Keratinocyte (primary cell): ENCODE results near the gene DENND10. TPM values are rescaled to one million over a fixed set of nuclear protein-coding genes. Genes with fewer than 3 reads are reported as not detected.

Experiments used
- DNase-seq: peaks from one replicate; pipeline ENCODE4 v3.0.0-alpha.2; 2011; ENCODE audit warnings: low read depth, missing footprints, low spot score
- FAIRE-seq: peaks from 2 replicates; lab custom pipeline; 2011; peaks lifted over from hg19 to GRCh38; lab: Jason Lieb, UNC
- H2AFZ ChIP-seq: 2 replicates; pipeline ENCODE4 v1.6.0; 2012; ENCODE audit warnings: low read length, control low read depth, inconsistent platforms; ENCODE audit not compliant: control insufficient read depth
- H3K27ac ChIP-seq: 2 replicates; pipeline ENCODE4 v1.5.1; 2011; ENCODE audit warnings: low read length; ENCODE audit not compliant: control insufficient read depth, insufficient read depth
- H3K27me3 ChIP-seq: 3 replicates; pipeline ENCODE4 v1.6.0; 2011; ENCODE audit warnings: low read length; ENCODE audit not compliant: control insufficient read depth, insufficient read depth; ENCODE audit errors: extremely low read depth
- H3K36me3 ChIP-seq, 2 experiments: 2 replicates in 1 of 2; 3 replicates in 1 of 2; pipeline ENCODE4 v1.5.1; 2011; ENCODE audit warnings: low read length in 2 of 2, mild to moderate bottlenecking in 1 of 2; ENCODE audit not compliant: control insufficient read depth in 2 of 2, insufficient read depth in 2 of 2; ENCODE audit errors: extremely low read depth in 1 of 2
- H3K4me1 ChIP-seq: 3 replicates; pipeline ENCODE4 v1.5.1; 2011; ENCODE audit warnings: low read length; ENCODE audit not compliant: control insufficient read depth, insufficient read depth; ENCODE audit errors: extremely low read depth
- H3K4me2 ChIP-seq: 3 replicates; pipeline ENCODE4 v1.6.0; 2011; ENCODE audit warnings: low read depth, low read length; ENCODE audit not compliant: control insufficient read depth, insufficient read depth; ENCODE audit errors: extremely low read depth
- H3K4me3 ChIP-seq, 3 experiments: fragments of 200-600 bp in 1 of 3; sonication (generic) in 1 of 3; 2 replicates in 2 of 3; 3 replicates in 1 of 3; pipeline ENCODE4 v1.5.1; 2011 to 2016; ENCODE audit warnings: low read length in 3 of 3, mild to moderate bottlenecking in 3 of 3, control low read depth in 2 of 3, inconsistent platforms in 1 of 3, low read depth in 1 of 3, mixed read lengths in 1 of 3, mixed run types in 1 of 3, moderate library complexity in 1 of 3; ENCODE audit not compliant: control insufficient read depth in 2 of 3, insufficient read depth in 2 of 3; ENCODE audit errors: extremely low read depth in 1 of 3
- H3K79me2 ChIP-seq: 2 replicates; pipeline ENCODE4 v1.6.0; 2012; ENCODE audit warnings: low read length; ENCODE audit not compliant: control insufficient read depth, insufficient read depth
- H3K9ac ChIP-seq: 3 replicates; pipeline ENCODE4 v1.6.0; 2011; ENCODE audit warnings: low read length; ENCODE audit not compliant: control insufficient read depth, insufficient read depth; ENCODE audit errors: extremely low read depth
- H3K9me1 ChIP-seq: 3 replicates; pipeline ENCODE4 v1.6.0; 2011; ENCODE audit warnings: low read length; ENCODE audit not compliant: control insufficient read depth, insufficient read depth; ENCODE audit errors: extremely low read depth
- H3K9me3 ChIP-seq: 2 replicates; pipeline ENCODE4 v1.5.1; 2012; ENCODE audit warnings: low read depth, low read length; ENCODE audit not compliant: control insufficient read depth
- H4K20me1 ChIP-seq: 3 replicates; pipeline ENCODE4 v1.6.0; 2011; ENCODE audit warnings: low read length; ENCODE audit not compliant: control insufficient read depth, insufficient read depth; ENCODE audit errors: extremely low read depth
- EZH2 ChIP-seq: IDR thresholded peaks from one replicate; pipeline ENCODE4 v1.6.1; 2012; ENCODE audit warnings: inconsistent platforms, mild to moderate bottlenecking, low read length, moderate library complexity
- dilution Hi-C: fragments of 300-500 bp; cut with MboI; formaldehyde crosslinking; loops from one replicate; pipeline ENCODE4 v1.7.0; 2020; ENCODE audit warnings: low sequenced_read_pairs; ENCODE audit not compliant: extremely low pct_ligation_motif_present
- polyA plus RNA-seq, 5 experiments: library from polyadenylated mRNA; depleted of rRNA in 3 of 5; stranded (reverse) in 3 of 5; stranded (forward) in 1 of 5; unstranded in 1 of 5; fragments of >200 nt; gene quantifications; 1 replicate in 1 of 5; 2 replicates in 3 of 5; 3 replicates in 1 of 5; pipeline versions ENCODE4 v1.2.1 to v1.2.3, GENCODE V29; 2011 to 2012; ENCODE audit warnings: missing spikeins in 2 of 5, low read depth in 1 of 5, low replicate concordance in 1 of 5
- TF ChIP-seq, protein P1 (sequence below), 3 experiments: IDR thresholded peaks in 1 of 3; conservative IDR thresholded peaks in 1 of 3; optimal IDR thresholded peaks in 1 of 3; 2 replicates in 2 of 3; 3 replicates in 1 of 3; pipeline versions ENCODE3 to v1.5.1; 2011; ENCODE audit warnings: low read length in 3 of 3, mild to moderate bottlenecking in 3 of 3, moderate library complexity in 2 of 3, control low read depth in 1 of 3, inconsistent platforms in 1 of 3; ENCODE audit not compliant: insufficient read depth in 2 of 3; ENCODE audit errors: extremely low read depth in 1 of 3

Gene DENND10
- polyA plus RNA-seq, 1 donor (not counting 4 experiments of a cell fraction or from before 2014, with no cell fraction given) = 76.5 TPM

DNA sequence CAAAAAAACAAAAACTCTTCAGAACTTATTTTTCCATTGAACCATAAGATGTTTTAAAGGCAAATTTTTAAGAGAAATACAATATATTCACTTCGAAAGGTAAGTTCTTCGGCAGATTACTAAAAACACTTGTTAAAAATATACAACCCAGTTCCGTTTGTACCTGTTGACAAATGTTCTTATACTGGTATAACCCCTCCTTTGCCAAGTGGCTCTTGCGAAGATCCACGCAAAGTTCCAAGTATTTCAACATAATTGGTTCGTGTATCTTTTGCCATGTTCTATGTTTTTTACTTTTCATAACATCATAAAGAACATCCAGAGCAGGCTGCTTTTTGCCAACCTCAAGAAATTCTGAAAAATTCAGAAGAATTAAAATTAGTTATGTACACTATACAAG is 30.3 kb upstream of the DENND10 start:
- Histone ChIP-seq H3K9me1 (no peaks in the 10 kb centered on the region), H3K4me3 (no peak overlapping the region), H3K27ac (no peak overlapping the region), H3K4me1 (peaks cover 11% of the 10 kb centered on the region), H3K79me2 (peaks cover 95% of the 10 kb centered on the region), H3K9me3 (no peaks in the 10 kb centered on the region), H2AFZ (no peak overlapping the region), H4K20me1 (peaks cover 38% of the 10 kb centered on the region), H3K4me2 (no peak overlapping the region), H3K27me3 (no peaks in the 10 kb centered on the region), H3K36me3 (peaks cover 13 to 20% of the 10 kb centered on the region in 2 experiments), H3K9ac (no peak overlapping the region)
- TF ChIP-seq, protein P1, sequence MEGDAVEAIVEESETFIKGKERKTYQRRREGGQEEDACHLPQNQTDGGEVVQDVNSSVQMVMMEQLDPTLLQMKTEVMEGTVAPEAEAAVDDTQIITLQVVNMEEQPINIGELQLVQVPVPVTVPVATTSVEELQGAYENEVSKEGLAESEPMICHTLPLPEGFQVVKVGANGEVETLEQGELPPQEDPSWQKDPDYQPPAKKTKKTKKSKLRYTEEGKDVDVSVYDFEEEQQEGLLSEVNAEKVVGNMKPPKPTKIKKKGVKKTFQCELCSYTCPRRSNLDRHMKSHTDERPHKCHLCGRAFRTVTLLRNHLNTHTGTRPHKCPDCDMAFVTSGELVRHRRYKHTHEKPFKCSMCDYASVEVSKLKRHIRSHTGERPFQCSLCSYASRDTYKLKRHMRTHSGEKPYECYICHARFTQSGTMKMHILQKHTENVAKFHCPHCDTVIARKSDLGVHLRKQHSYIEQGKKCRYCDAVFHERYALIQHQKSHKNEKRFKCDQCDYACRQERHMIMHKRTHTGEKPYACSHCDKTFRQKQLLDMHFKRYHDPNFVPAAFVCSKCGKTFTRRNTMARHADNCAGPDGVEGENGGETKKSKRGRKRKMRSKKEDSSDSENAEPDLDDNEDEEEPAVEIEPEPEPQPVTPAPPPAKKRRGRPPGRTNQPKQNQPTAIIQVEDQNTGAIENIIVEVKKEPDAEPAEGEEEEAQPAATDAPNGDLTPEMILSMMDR (optimal IDR thresholded peaks at IDR 0.05 in 1 of 3, IDR thresholded peaks at IDR 0.05 in 1 of 3, conservative IDR thresholded peaks at IDR 0.05 in 1 of 3; ENCODE audit: extremely low read depth in 1 of 3, insufficient read depth in 2 of 3, low read length in 3 of 3) = no peak
- TF ChIP-seq EZH2 = no peak
- dilution Hi-C loops = no loop called here
- DNase-seq (no peak), FAIRE-seq (no peak)

DNA sequence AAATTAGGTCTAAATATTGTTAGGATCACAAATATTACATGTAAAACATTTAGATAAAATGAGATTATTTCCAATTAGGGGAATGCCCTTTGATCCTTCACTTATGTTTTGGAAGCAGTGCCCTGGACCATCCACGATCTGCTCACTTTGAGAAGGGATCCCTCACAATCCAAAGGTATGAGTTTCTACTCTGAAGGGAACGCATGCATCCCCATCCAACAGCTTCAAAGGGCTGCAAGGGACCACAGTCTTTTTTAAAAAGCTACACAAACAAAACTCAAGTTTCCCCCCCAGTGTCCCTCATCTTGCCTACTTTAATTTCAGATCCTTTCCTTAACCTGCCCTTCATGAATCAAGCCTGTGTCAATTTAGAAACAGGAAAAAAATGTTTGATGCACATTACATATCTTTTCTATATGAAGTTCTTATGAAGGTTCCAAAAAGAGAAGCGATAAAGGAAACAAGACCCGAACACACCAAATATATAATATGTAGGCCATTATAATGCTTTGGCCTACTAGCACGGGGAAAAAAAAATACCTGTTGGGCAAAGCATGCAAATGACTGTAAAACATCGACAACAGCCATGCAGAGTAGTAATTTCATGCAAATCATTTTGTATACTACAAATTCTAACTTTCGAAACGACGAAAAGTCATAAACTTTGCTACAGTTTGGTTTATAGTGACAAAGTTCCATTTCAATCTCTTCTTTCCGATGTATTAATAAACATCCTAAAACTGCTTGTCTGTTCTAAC is 25.3 kb upstream of the DENND10 start:
- H4K20me1 ChIP-seq = peaks cover 40% of the 10 kb centered on the region
- TF ChIP-seq, protein P1 (optimal IDR thresholded peaks at IDR 0.05 in 1 of 3, IDR thresholded peaks at IDR 0.05 in 1 of 3, conservative IDR thresholded peaks at IDR 0.05 in 1 of 3; ENCODE audit: extremely low read depth in 1 of 3, insufficient read depth in 2 of 3, low read length in 3 of 3) = no peak
- no peak for TF ChIP-seq EZH2
- DNase-seq (no peak), FAIRE-seq (no peak)
- dilution Hi-C loops = no loop called here
- peak overlapping the region; percentile 86 to 99 (median 99) for H3K4me3 ChIP-seq
- peak overlapping the region; percentile 92 for H3K27ac ChIP-seq
- peaks cover 68% of the 10 kb centered on the region for H3K79me2 ChIP-seq
- peak overlapping the region; percentile 76 for H3K4me2 ChIP-seq
- H3K9me3 ChIP-seq = no peaks in the 10 kb centered on the region
- H2AFZ ChIP-seq = no peak overlapping the region
- peak overlapping the region; percentile 99 for H3K9ac ChIP-seq
- no peaks in the 10 kb centered on the region for H3K27me3 ChIP-seq
- H3K4me1 ChIP-seq = peaks cover 11% of the 10 kb centered on the region
- H3K9me1 ChIP-seq = no peaks in the 10 kb centered on the region
- peaks cover 0 to 4% of the 10 kb centered on the region in 2 experiments for H3K36me3 ChIP-seq
